Urinary bladder (tissue), 4 donors: Measurements from ENCODE around the gene CEP152. TPM values are rescaled to one million over a fixed set of nuclear protein-coding genes. Genes with fewer than 3 reads are reported as not detected.

Experiments used
- DNase-seq: peaks from one replicate; pipeline ENCODE4 v3.0.0-alpha.2; 2015; ENCODE audit errors: extremely low spot score
- H3K27ac ChIP-seq: one replicate; pipeline ENCODE4 v1.5.1; 2013; ENCODE audit warnings: low read depth, mild to moderate bottlenecking, moderate library complexity
- H3K36me3 ChIP-seq: one replicate; pipeline ENCODE4 v1.6.1; 2013; ENCODE audit warnings: mild to moderate bottlenecking, moderate library complexity; ENCODE audit not compliant: insufficient read depth
- H3K4me1 ChIP-seq: one replicate; pipeline ENCODE4 v1.6.1; 2013; ENCODE audit warnings: mild to moderate bottlenecking, moderate library complexity; ENCODE audit not compliant: insufficient read depth
- H3K4me3 ChIP-seq: one replicate; pipeline ENCODE4 v1.5.1; 2013; ENCODE audit warnings: low read depth, low read length
- WGBS: extraction: QIAGEN DNeasy Blood & Tissue Kit; methylation state at CpG from one replicate; pipeline ENCODE4 v1.1.7; 2013; 5-methylcytosine and 5-hydroxymethylcytosine counted together
- polyA plus RNA-seq: library from polyadenylated mRNA; stranded (reverse); fragments of 200-250 nt; gene quantifications from one replicate; pipeline ENCODE4 v1.2.3, GENCODE V29; 2013
- total RNA-seq: library from RNA; depleted of rRNA; stranded (reverse); fragments of >200 nt; gene quantifications from one replicate; pipeline ENCODE4 v1.2.3, GENCODE V29; 2014
- donor health status: healthy with polysubstance abuse.
- donor health status: healthy.

CEP152 gene
- total and polyA plus RNA-seq, 2 donors: 1.3 to 17.7 TPM

DNA sequence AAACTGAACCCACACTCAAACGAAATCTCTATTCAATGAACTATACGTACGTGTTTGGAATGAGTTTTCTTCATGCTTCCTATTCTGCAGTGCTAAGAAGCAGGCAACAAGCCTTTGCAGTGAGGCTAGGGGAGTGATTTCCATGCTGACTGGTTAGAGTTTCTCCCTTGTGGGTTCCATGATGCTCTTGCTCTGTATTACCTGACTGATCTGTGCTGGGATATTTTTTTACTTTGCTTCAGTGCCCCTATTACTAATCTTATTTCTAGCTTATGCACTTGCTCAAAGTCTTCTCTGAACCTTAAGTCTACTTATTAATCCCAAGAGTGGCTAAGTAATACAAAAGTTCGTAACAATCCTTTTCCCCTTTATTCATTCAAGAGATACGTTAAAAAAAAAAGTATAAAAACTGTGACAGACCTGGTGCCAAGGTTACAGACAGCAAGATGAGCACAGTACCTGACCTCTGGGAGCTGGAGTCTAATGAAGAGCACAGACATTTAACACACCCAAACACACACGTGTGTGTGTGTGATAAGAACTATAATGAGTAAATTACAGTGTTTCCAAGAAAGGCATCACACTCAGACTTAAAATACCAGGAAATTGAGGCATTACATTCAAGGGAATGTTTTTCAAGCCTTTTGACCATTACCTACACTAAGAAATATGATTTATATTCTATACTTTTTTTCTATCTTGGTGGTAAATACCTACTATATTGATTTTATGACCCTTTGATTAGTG, 114.9 kb downstream of the CEP152 start:
- no peak for DNase-seq
- 68% methylated on average over 6 of the region's 6 CpGs for WGBS
- Histone ChIP-seq H3K4me3 (no peak overlapping the region), H3K36me3 (no peaks in the 10 kb centered on the region), H3K4me1 (no peaks in the 10 kb centered on the region), H3K27ac (no peak overlapping the region)

DNA sequence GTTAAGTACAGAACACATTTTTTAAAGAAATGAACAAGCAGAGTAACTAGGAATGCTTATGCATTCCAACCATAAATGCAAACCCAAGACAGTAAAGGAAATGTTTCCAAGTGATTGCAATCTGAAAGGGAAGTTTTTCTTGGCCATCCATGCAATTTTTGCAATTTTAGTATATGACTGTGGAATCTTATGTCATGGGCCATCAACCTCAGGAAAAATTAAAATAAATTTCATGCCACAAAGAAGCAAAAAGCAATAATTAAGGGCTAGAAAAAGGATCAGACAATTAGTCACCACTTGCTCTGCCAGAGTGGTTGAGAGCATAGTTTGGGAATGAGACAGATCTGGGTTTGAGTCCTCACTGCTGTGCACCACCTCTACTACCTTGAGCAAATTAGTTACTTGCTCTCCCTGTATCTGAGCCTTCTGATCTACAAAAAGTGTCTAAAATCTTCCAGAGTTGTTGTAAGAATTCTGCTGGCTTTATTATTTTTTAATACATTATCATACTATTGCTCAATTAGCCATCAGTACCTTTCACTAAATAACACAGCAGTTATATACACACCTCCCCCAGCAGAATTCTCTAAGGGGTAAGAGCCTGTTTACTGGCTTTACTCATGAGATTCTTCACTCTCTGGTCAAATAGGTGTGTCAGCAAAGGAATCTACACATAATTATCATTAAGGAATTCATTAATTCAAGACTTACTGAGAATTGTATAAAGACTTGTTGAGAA, 115.6 kb downstream of the CEP152 start:
- Histone ChIP-seq H3K36me3 (no peaks in the 10 kb centered on the region), H3K4me3 (no peak overlapping the region), H3K4me1 (no peaks in the 10 kb centered on the region), H3K27ac (no peak overlapping the region)
- no peak for DNase-seq

DNA sequence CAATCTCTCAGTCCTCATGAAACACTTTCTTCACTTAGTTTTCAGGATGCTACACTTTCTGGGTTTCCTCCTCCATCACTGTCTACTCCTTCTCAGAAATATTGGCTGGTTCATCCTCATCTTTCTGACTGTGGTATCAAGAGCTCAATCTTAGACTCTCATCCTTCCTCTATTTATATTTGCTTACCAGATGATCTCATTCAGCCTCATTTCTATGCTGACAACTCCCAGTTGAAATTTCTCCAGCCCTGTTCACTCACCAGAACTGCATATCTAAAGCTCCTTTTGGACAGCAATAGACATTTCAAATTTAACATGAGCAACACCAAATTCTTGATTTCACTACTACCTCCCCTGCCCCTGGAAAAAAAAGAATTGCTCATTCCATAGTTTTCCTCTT, 117.4 kb downstream of the CEP152 start:
- Histone ChIP-seq H3K4me1 (no peaks in the 10 kb centered on the region), H3K27ac (no peak overlapping the region), H3K36me3 (no peaks in the 10 kb centered on the region), H3K4me3 (no peak overlapping the region)
- no peak for DNase-seq

DNA sequence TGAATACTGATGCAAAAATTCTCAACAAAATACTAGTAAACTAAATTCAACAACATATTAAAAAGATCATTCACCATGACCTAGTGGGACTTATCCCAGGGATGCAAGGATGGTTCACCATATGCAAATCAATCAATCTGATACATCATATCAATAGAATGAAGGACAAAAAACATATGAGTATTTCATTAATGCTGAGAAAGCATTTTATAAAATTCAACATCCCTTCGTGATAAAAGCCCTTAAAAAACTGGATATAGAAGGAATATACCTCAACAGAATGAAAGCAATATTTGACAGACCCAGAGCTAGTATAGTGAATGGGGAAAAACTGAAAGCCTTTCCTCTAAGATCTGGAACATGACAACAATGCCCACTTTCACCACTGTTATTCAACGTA, 122.4 kb downstream of the CEP152 start:
- DNase-seq: no peak
- Histone ChIP-seq H3K27ac (no peak overlapping the region), H3K4me3 (no peak overlapping the region), H3K4me1 (no peaks in the 10 kb centered on the region), H3K36me3 (no peaks in the 10 kb centered on the region)
- whole genome bisulfite sequencing: 47% methylated on average over 2 of the region's 2 CpGs

Other genes starting within 250 kb of the CEP152 start
- 698 TPM for gene FBN1, start 165.4 kb downstream of the CEP152 start, total RNA-seq
- 75.5 TPM for gene FBN1, start 165.4 kb downstream of the CEP152 start, polyA plus RNA-seq
- gene EID1, start 67.1 kb upstream of the CEP152 start, total RNA-seq: 260 TPM
- gene EID1, start 67.1 kb upstream of the CEP152 start, polyA plus RNA-seq: 241 TPM
- gene SHC4, start 152.8 kb upstream of the CEP152 start, total RNA-seq: 8.8 TPM
- gene SHC4, start 152.8 kb upstream of the CEP152 start, polyA plus RNA-seq: 0.68 TPM
- 94.2 TPM for gene SECISBP2L, start 235.4 kb upstream of the CEP152 start, total RNA-seq
- gene SECISBP2L, start 235.4 kb upstream of the CEP152 start, polyA plus RNA-seq: 20.1 TPM